Dendritic cell treated with granulocyte-macrophage colony-stimulating factor and Interleukin-4, amounts not matched to agents 40 ng/mL and 50 ng/mL, for 4 days (primary cell): ENCODE measurements around the gene ADPGK.
A peak's percentile ranks its signal among the peaks of the same experiment; 100 is the strongest.

Source experiments
- H3K27ac Mint-ChIP-seq: one replicate; pipeline ENCODE4 v1.8.0; 2022; ENCODE audit warnings: mild to moderate bottlenecking, mixed read lengths
- H3K27me3 Mint-ChIP-seq: one replicate; pipeline ENCODE4 v1.8.0; 2022; ENCODE audit warnings: mild to moderate bottlenecking, mixed read lengths
- H3K36me3 Mint-ChIP-seq: one replicate; pipeline ENCODE4 v1.8.0; 2022; ENCODE audit warnings: low read depth, mixed read lengths
- H3K4me1 Mint-ChIP-seq: one replicate; pipeline ENCODE4 v1.8.0; 2022; ENCODE audit warnings: low read depth, mixed read lengths
- H3K4me3 Mint-ChIP-seq: one replicate; pipeline ENCODE4 v1.8.0; 2022; ENCODE audit warnings: mild to moderate bottlenecking, moderate library complexity, mixed read lengths
- H3K9me3 Mint-ChIP-seq: one replicate; pipeline ENCODE4 v1.8.0; 2022; ENCODE audit warnings: mixed read lengths
- intact Hi-C: fragments of 100-400 bp; cut with micrococcal nuclease; formaldehyde crosslinking; loops from one replicate; pipeline ENCODE4 v1.15.0; 2022

ADPGK gene

GRCh38 chr15:72783004-72783639, 436 bp downstream of the ADPGK start:
- peaks cover 70% of the 10 kb centered on the region for H3K4me1 Mint-ChIP-seq
- peaks cover 52% of the 10 kb centered on the region for H3K36me3 Mint-ChIP-seq
- intact Hi-C loops = loop anchor here (10.0 kb wide), 1 partner anchor 902 kb away; the partner anchor contains the start of gene CD276
- no peaks in the 10 kb centered on the region for H3K27me3 Mint-ChIP-seq
- H3K9me3 Mint-ChIP-seq = no peaks in the 10 kb centered on the region
- peak overlapping the region; percentile 89 for H3K4me3 Mint-ChIP-seq
- peak overlapping the region; percentile 96 for H3K27ac Mint-ChIP-seq

GRCh38 chr15:72782274-72783003, 1.1 kb downstream of the ADPGK start:
- Mint-ChIP-seq H3K27me3 (no peaks in the 10 kb centered on the region), H3K36me3 (peaks cover 59% of the 10 kb centered on the region), H3K27ac (peak overlapping the region; percentile 96), H3K4me1 (peaks cover 69% of the 10 kb centered on the region), H3K4me3 (peak overlapping the region; percentile 89), H3K9me3 (no peaks in the 10 kb centered on the region)
- intact Hi-C loops = loop anchor here (10.0 kb wide), 1 partner anchor 902 kb away; the partner anchor contains the start of gene CD276

DNA sequence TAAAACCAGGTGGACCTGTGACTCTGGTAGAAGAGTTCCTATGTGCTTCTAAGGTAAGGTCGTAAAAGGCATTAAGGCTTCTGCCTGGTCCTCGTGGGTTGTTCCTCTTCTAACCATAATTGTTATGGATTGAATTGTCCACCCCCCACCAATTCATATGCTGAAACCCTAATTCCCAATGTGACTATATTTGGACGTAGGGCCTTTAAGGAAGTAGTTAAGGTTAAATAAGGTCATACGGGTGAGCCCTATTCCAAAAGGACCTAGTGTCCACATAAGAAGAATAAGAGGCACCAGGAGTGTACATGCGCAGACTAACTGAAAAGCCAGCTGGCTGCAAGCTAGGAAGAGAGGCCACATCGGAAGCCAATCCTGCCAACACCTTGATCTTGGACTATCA, 1.9 kb downstream of the ADPGK start:
- H3K27ac Mint-ChIP-seq = peak overlapping the region; percentile 96
- no peaks in the 10 kb centered on the region for H3K27me3 Mint-ChIP-seq
- H3K4me3 Mint-ChIP-seq = peak overlapping the region; percentile 89
- H3K9me3 Mint-ChIP-seq = no peaks in the 10 kb centered on the region
- intact Hi-C loops = loop anchor here (10.0 kb wide), 1 partner anchor 903 kb away; the partner anchor contains the start of gene CD276
- peaks cover 63% of the 10 kb centered on the region for H3K36me3 Mint-ChIP-seq
- H3K4me1 Mint-ChIP-seq = peaks cover 65% of the 10 kb centered on the region

- Mint-ChIP-seq H3K4me3 (no peak overlapping the region), H3K36me3 (peaks cover 81% of the 10 kb centered on the region), H3K9me3 (no peaks in the 10 kb centered on the region), H3K4me1 (peaks cover 66% of the 10 kb centered on the region), H3K27ac (no peak overlapping the region), H3K27me3 (no peaks in the 10 kb centered on the region)
- intact Hi-C loops = no loop called here
Measured at GRCh38 chr15:72778796-72779195, 4.8 kb downstream of the ADPGK start.

DNA sequence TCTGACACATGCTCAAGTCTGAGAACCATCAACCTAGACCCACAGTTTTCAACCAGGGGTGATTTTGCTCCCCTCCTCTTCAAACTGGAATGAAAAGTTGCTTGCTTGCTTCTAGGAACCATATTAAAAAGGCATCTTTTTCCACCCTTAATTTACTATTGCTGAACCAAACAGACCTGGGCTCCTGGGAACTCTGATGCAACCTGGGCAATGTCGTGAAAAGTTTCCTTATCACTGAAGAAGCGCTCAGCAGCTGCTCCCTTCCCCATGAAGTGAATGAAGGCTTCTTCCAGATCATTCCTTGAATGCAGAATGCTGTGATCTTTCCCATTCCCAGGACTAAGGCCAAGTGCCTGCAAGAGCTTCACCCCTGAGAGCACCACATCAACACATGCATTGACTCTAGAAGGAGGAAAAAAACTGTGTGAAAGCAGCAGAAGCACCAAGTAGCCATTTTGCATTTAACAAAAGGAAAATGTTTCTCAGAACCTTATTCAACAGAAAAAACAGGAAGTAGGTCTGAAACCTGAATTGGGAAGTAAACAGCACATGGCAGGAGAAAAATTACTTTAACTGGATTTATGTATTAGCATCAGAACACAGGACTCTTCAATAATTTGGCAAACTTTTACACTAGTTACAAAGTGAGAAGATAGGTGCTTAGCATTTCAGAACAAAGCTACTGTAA, 8.7 kb downstream of the ADPGK start:
- Mint-ChIP-seq H3K4me3 (peak overlapping the region; percentile 45), H3K27me3 (no peaks in the 10 kb centered on the region), H3K4me1 (peaks cover 62% of the 10 kb centered on the region), H3K36me3 (peaks cover 85% of the 10 kb centered on the region), H3K27ac (peak overlapping the region; percentile 85), H3K9me3 (no peaks in the 10 kb centered on the region)
- intact Hi-C loops = no loop called here

- Mint-ChIP-seq H3K4me1 (peaks cover 38% of the 10 kb centered on the region), H3K36me3 (peaks cover 91% of the 10 kb centered on the region), H3K27me3 (no peaks in the 10 kb centered on the region), H3K27ac (peak overlapping the region; percentile 20), H3K9me3 (no peaks in the 10 kb centered on the region), H3K4me3 (no peak overlapping the region)
- intact Hi-C loops = no loop called here
Measured at GRCh38 chr15:72771329-72771725, 12.2 kb downstream of the ADPGK start.

- intact Hi-C loops = no loop called here
- Mint-ChIP-seq H3K27me3 (no peaks in the 10 kb centered on the region), H3K4me3 (no peak overlapping the region), H3K36me3 (peaks cover 92% of the 10 kb centered on the region), H3K4me1 (peaks cover 32% of the 10 kb centered on the region), H3K27ac (peak overlapping the region; percentile 20), H3K9me3 (no peaks in the 10 kb centered on the region)
Measured at GRCh38 chr15:72770673-72771328, 12.8 kb downstream of the ADPGK start.

GRCh38 chr15:72766780-72767179, 16.8 kb downstream of the ADPGK start:
- no peak overlapping the region for H3K27ac Mint-ChIP-seq
- intact Hi-C loops = no loop called here
- peaks cover 8% of the 10 kb centered on the region for H3K4me1 Mint-ChIP-seq
- H3K27me3 Mint-ChIP-seq = no peaks in the 10 kb centered on the region
- no peak overlapping the region for H3K4me3 Mint-ChIP-seq
- H3K9me3 Mint-ChIP-seq = no peaks in the 10 kb centered on the region
- H3K36me3 Mint-ChIP-seq = peaks cover 100% of the 10 kb centered on the region

GRCh38 chr15:72766025-72766424, 17.5 kb downstream of the ADPGK start:
- H3K4me3 Mint-ChIP-seq = no peak overlapping the region
- no peaks in the 10 kb centered on the region for H3K27me3 Mint-ChIP-seq
- H3K27ac Mint-ChIP-seq = no peak overlapping the region
- H3K4me1 Mint-ChIP-seq = peaks cover 5% of the 10 kb centered on the region
- peaks cover 100% of the 10 kb centered on the region for H3K36me3 Mint-ChIP-seq
- intact Hi-C loops = no loop called here
- H3K9me3 Mint-ChIP-seq = no peaks in the 10 kb centered on the region

DNA sequence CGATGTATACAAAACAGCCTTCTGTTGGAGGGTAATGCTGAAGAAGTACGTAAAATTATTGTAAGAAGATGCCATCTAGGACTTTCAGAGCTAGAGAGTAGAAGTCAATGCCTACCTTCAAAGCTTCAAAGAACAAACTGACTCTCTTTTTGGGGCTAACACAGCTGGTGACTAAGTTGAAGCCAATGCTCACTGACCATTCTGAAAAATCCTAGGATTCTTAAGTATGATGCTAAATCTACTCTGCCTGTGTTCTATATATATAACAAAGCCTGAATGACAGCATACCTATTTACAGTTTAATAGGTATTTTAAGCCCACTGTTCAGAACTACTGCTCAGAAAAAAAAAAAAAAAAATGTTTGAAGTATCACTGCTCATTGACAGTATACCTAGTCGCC, 18.9 kb downstream of the ADPGK start:
- Mint-ChIP-seq H3K4me3 (no peak overlapping the region), H3K4me1 (no peaks in the 10 kb centered on the region), H3K27ac (no peak overlapping the region), H3K9me3 (no peaks in the 10 kb centered on the region), H3K27me3 (no peaks in the 10 kb centered on the region), H3K36me3 (peaks cover 100% of the 10 kb centered on the region)
- intact Hi-C loops = no loop called here

DNA sequence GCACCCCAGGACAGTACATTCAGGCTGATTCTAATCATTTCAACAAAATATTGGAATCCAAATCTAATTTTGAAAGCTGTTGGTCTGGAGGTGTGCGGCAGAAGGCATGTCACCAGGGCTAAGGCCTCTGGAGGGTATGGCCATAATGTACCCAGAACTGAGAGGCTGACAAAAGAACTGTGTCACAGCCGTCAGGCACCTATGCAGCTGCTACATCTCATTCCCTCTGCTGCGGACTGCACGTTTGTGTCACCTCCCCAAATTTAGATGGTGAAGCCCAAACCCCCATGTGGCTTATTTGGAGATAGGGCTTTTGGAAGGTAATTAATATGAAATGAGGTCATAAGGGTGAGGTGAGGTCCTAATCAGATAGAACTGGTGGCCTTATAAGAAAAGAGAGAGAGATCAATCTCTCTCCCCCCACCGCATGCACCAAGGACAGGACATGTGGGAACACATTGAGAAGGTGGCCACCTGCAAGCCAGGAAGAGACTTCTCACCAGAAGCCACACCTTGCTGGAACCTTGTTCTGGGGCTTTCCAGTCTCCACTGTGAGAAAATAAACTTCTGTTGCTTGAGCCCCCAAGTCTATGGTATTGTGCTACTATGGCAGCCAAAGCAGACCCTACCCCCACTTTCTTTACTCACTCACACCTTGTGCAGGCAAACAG, 22.8 kb downstream of the ADPGK start:
- intact Hi-C loops = no loop called here
- Mint-ChIP-seq H3K27me3 (no peaks in the 10 kb centered on the region), H3K36me3 (peaks cover 100% of the 10 kb centered on the region)

DNA sequence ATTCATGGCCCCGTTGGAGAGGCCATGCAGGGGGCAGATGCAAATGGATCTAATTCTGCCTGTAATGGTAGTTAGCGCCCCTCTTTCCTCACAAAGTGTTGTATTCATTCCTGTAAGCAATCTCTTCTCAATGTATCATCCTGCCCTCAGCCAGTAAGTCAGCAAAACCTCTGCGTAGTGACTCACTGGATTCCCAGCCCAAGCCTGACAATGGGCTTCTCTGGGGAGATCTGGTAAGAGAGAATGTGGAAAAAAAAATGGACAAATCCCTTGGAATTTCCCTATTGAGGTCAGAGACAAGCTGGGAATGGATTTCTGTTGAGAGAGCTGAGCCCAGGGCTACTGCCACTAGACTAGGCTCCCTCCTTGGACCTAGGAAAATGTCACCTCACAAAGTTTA, 25.4 kb downstream of the ADPGK start:
- H3K27me3 Mint-ChIP-seq = no peaks in the 10 kb centered on the region
- H3K4me3 Mint-ChIP-seq = no peak overlapping the region
- no peaks in the 10 kb centered on the region for H3K9me3 Mint-ChIP-seq
- H3K4me1 Mint-ChIP-seq = peaks cover 47% of the 10 kb centered on the region
- H3K36me3 Mint-ChIP-seq = peaks cover 100% of the 10 kb centered on the region
- H3K27ac Mint-ChIP-seq = no peak overlapping the region
- intact Hi-C loops = no loop called here

More for the DNA sequence above, 22.8 kb downstream of the ADPGK start:
- Mint-ChIP-seq H3K9me3 (no peaks in the 10 kb centered on the region), H3K4me3 (no peak overlapping the region), H3K27ac (no peak overlapping the region), H3K4me1 (peaks cover 22% of the 10 kb centered on the region)

- Mint-ChIP-seq H3K27me3 (no peaks in the 10 kb centered on the region), H3K4me3 (no peak overlapping the region), H3K27ac (peak overlapping the region; percentile 6), H3K4me1 (peaks cover 65% of the 10 kb centered on the region), H3K36me3 (peaks cover 92% of the 10 kb centered on the region), H3K9me3 (no peaks in the 10 kb centered on the region)
- intact Hi-C loops = no loop called here
Measured at GRCh38 chr15:72754096-72754495, 29.5 kb downstream of the ADPGK start.
